Stimulated activated effector memory CD8-positive, alpha-beta T cell treated with anti-CD3 and anti-CD28 coated beads, Interleukin-12 subunit alpha, Interleukin-12 subunit beta, amount 100 ng/mL, for 72 hours (primary cell): ENCODE results near the gene NT5DC3.

Experiments
- ATAC-seq: fragments of 150-1000 bp; cut with Tn5 transposase; 2 replicates; pipeline ENCODE4 v1.10.0; 2021
- DNase-seq, 2 donors: peaks; one replicate each; pipeline ENCODE4 v3.0.0; 2021 to 2022; ENCODE audit warnings: low spot score in 2 of 2
- H3K27ac Mint-ChIP-seq: one replicate; pipeline ENCODE4 v1.8.0; 2022; ENCODE audit warnings: mild to moderate bottlenecking, mixed read lengths
- H3K36me3 Mint-ChIP-seq: one replicate; pipeline ENCODE4 v1.8.0; 2022; ENCODE audit warnings: mild to moderate bottlenecking, mixed read lengths
- H3K4me1 Mint-ChIP-seq: one replicate; pipeline ENCODE4 v1.8.0; 2022; ENCODE audit warnings: mixed read lengths
- H3K4me3 Mint-ChIP-seq: one replicate; pipeline ENCODE4 v1.8.0; 2022; ENCODE audit warnings: mild to moderate bottlenecking, mixed read lengths
- H3K9me3 Mint-ChIP-seq: one replicate; pipeline ENCODE4 v1.8.0; 2022; ENCODE audit warnings: mixed read lengths

Gene NT5DC3

GRCh38 chr12:103742349-103742932, 98.6 kb downstream of the NT5DC3 start:
- DNase-seq (no peak), ATAC-seq (no peak)
- H3K36me3 Mint-ChIP-seq: no peaks in the 10 kb centered on the region
- no peak overlapping the region for H3K4me3 Mint-ChIP-seq
- no peaks in the 10 kb centered on the region for H3K4me1 Mint-ChIP-seq
- H3K27ac Mint-ChIP-seq: no peak overlapping the region
- H3K9me3 Mint-ChIP-seq: no peaks in the 10 kb centered on the region

GRCh38 chr12:103737881-103738280, 103.2 kb downstream of the NT5DC3 start:
- DNase-seq (no peak), ATAC-seq (no peak)
- Mint-ChIP-seq H3K9me3 (no peaks in the 10 kb centered on the region), H3K4me1 (no peaks in the 10 kb centered on the region), H3K36me3 (no peaks in the 10 kb centered on the region), H3K27ac (no peak overlapping the region), H3K4me3 (no peak overlapping the region)

GRCh38 chr12:103736572-103736971, 104.5 kb downstream of the NT5DC3 start:
- no peaks in the 10 kb centered on the region for H3K9me3 Mint-ChIP-seq
- no peak for ATAC-seq
- no peak overlapping the region for H3K4me3 Mint-ChIP-seq
- no peaks in the 10 kb centered on the region for H3K4me1 Mint-ChIP-seq
- H3K36me3 Mint-ChIP-seq: no peaks in the 10 kb centered on the region
- no peak for DNase-seq
- no peak overlapping the region for H3K27ac Mint-ChIP-seq

GRCh38 chr12:103735291-103735690, 105.7 kb downstream of the NT5DC3 start:
- H3K36me3 Mint-ChIP-seq: no peaks in the 10 kb centered on the region
- H3K27ac Mint-ChIP-seq: no peak overlapping the region
- ATAC-seq: no peak
- no peak overlapping the region for H3K4me3 Mint-ChIP-seq
- DNase-seq: no peak
- no peaks in the 10 kb centered on the region for H3K4me1 Mint-ChIP-seq
- no peaks in the 10 kb centered on the region for H3K9me3 Mint-ChIP-seq

- H3K36me3 Mint-ChIP-seq: no peaks in the 10 kb centered on the region
- H3K4me3 Mint-ChIP-seq: no peak overlapping the region
- no peaks in the 10 kb centered on the region for H3K9me3 Mint-ChIP-seq
- no peaks in the 10 kb centered on the region for H3K4me1 Mint-ChIP-seq
- H3K27ac Mint-ChIP-seq: no peak overlapping the region
- ATAC-seq: no peak
- DNase-seq: no peak
Measured at GRCh38 chr12:103734863-103735262, 106.2 kb downstream of the NT5DC3 start.

- Mint-ChIP-seq H3K27ac (no peak overlapping the region), H3K36me3 (no peaks in the 10 kb centered on the region), H3K4me1 (no peaks in the 10 kb centered on the region), H3K4me3 (no peak overlapping the region), H3K9me3 (no peaks in the 10 kb centered on the region)
- no peak for DNase-seq
- no peak for ATAC-seq
Measured at GRCh38 chr12:103731539-103731938, 109.5 kb downstream of the NT5DC3 start.

- Mint-ChIP-seq H3K4me3 (no peak overlapping the region), H3K4me1 (no peaks in the 10 kb centered on the region), H3K36me3 (no peaks in the 10 kb centered on the region), H3K27ac (no peak overlapping the region), H3K9me3 (no peaks in the 10 kb centered on the region)
- DNase-seq: no peak
- ATAC-seq: no peak
Measured at GRCh38 chr12:103729499-103729898, 111.5 kb downstream of the NT5DC3 start.

- ATAC-seq (no peak), DNase-seq (no peak)
- Mint-ChIP-seq H3K9me3 (no peaks in the 10 kb centered on the region), H3K4me1 (no peaks in the 10 kb centered on the region), H3K27ac (no peak overlapping the region), H3K36me3 (no peaks in the 10 kb centered on the region), H3K4me3 (no peak overlapping the region)
Measured at GRCh38 chr12:103728323-103728722, 112.7 kb downstream of the NT5DC3 start.

GRCh38 chr12:103727638-103728037, 113.4 kb downstream of the NT5DC3 start:
- Mint-ChIP-seq H3K27ac (no peak overlapping the region), H3K4me1 (no peaks in the 10 kb centered on the region), H3K36me3 (no peaks in the 10 kb centered on the region), H3K9me3 (no peaks in the 10 kb centered on the region), H3K4me3 (no peak overlapping the region)
- no peak for ATAC-seq
- DNase-seq: no peak

- no peak overlapping the region for H3K4me3 Mint-ChIP-seq
- H3K4me1 Mint-ChIP-seq: no peaks in the 10 kb centered on the region
- DNase-seq: no peak
- H3K36me3 Mint-ChIP-seq: no peaks in the 10 kb centered on the region
- no peak for ATAC-seq
- H3K9me3 Mint-ChIP-seq: no peaks in the 10 kb centered on the region
- H3K27ac Mint-ChIP-seq: no peak overlapping the region
Measured at GRCh38 chr12:103725398-103725797, 115.6 kb downstream of the NT5DC3 start.
